HL-60 (cell line): ENCODE data around the gene RAB44.

ENCODE experiments used
- DNase-seq, 2 experiments: peaks; one replicate each; pipeline ENCODE4 v3.0.0-alpha.2; 2010 to 2020; ENCODE audit warnings: low read depth in 1 of 2, low spot score in 1 of 2
- H3K27ac ChIP-seq: fragments of 250-450 bp; sonication (Bioruptor Pico); replicated peaks from 2 replicates; pipeline ENCODE4 v1.5.1; 2020; ENCODE audit warnings: mild to moderate bottlenecking, moderate library complexity
- H3K27me3 ChIP-seq: fragments of 250-450 bp; sonication (Bioruptor Pico); 2 replicates; pipeline ENCODE4 v1.5.1; 2021; ENCODE audit warnings: mild to moderate bottlenecking, moderate library complexity; ENCODE audit not compliant: insufficient read depth, poor library complexity, severe bottlenecking
- H3K4me3 ChIP-seq: replicated peaks from 2 replicates; pipeline ENCODE4 v1.5.1; 2011; ENCODE audit warnings: mild to moderate bottlenecking, control low read depth, low read length; ENCODE audit not compliant: insufficient read depth
- GABPA ChIP-seq: IDR thresholded peaks from 2 replicates; pipeline ENCODE4 v1.6.1; 2012; ENCODE audit warnings: low read depth
- POLR2AphosphoS5 ChIP-seq: IDR thresholded peaks from 2 replicates; pipeline ENCODE4 v1.6.1; 2012; ENCODE audit warnings: low read depth
- SPI1 ChIP-seq: IDR thresholded peaks from 2 replicates; pipeline ENCODE4 v1.6.1; 2012; ENCODE audit warnings: low read depth, mild to moderate bottlenecking, borderline replicate concordance
- TF ChIP-seq, protein P1 (sequence below): IDR thresholded peaks from 2 replicates; pipeline ENCODE4 v1.6.1; 2012; ENCODE audit warnings: low read depth; ENCODE audit not compliant: insufficient replicate concordance
- TF ChIP-seq, protein P2 (sequence below): IDR thresholded peaks from one replicate; pipeline ENCODE4 v1.5.1; 2011; ENCODE audit warnings: low read length, control low read depth, inconsistent platforms; ENCODE audit not compliant: insufficient read depth

Gene RAB44

DNA sequence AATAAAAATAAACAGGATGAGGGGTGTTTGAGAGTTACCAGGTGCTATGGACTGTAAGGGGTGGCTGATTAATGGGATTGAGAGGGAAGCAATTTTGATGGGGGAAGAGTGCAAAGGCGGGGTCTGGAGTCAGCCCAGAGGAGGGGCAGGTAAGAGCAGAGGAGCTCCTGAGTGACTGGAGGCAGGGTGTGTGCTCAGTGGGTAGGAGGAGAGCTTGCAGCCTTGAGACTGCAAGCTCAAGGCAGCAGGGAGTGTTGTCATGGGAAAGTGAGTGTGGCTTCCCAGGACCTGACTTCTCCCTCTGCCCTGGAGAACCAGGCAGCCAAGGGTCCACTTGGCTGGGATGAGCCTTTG is 54.2 kb downstream of the RAB44 start:
- H3K4me3 ChIP-seq: no peak overlapping the region
- TF ChIP-seq, protein P1, sequence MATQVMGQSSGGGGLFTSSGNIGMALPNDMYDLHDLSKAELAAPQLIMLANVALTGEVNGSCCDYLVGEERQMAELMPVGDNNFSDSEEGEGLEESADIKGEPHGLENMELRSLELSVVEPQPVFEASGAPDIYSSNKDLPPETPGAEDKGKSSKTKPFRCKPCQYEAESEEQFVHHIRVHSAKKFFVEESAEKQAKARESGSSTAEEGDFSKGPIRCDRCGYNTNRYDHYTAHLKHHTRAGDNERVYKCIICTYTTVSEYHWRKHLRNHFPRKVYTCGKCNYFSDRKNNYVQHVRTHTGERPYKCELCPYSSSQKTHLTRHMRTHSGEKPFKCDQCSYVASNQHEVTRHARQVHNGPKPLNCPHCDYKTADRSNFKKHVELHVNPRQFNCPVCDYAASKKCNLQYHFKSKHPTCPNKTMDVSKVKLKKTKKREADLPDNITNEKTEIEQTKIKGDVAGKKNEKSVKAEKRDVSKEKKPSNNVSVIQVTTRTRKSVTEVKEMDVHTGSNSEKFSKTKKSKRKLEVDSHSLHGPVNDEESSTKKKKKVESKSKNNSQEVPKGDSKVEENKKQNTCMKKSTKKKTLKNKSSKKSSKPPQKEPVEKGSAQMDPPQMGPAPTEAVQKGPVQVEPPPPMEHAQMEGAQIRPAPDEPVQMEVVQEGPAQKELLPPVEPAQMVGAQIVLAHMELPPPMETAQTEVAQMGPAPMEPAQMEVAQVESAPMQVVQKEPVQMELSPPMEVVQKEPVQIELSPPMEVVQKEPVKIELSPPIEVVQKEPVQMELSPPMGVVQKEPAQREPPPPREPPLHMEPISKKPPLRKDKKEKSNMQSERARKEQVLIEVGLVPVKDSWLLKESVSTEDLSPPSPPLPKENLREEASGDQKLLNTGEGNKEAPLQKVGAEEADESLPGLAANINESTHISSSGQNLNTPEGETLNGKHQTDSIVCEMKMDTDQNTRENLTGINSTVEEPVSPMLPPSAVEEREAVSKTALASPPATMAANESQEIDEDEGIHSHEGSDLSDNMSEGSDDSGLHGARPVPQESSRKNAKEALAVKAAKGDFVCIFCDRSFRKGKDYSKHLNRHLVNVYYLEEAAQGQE: no peak
- TF ChIP-seq, protein P2, sequence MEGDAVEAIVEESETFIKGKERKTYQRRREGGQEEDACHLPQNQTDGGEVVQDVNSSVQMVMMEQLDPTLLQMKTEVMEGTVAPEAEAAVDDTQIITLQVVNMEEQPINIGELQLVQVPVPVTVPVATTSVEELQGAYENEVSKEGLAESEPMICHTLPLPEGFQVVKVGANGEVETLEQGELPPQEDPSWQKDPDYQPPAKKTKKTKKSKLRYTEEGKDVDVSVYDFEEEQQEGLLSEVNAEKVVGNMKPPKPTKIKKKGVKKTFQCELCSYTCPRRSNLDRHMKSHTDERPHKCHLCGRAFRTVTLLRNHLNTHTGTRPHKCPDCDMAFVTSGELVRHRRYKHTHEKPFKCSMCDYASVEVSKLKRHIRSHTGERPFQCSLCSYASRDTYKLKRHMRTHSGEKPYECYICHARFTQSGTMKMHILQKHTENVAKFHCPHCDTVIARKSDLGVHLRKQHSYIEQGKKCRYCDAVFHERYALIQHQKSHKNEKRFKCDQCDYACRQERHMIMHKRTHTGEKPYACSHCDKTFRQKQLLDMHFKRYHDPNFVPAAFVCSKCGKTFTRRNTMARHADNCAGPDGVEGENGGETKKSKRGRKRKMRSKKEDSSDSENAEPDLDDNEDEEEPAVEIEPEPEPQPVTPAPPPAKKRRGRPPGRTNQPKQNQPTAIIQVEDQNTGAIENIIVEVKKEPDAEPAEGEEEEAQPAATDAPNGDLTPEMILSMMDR: no peak
- TF ChIP-seq SPI1: no peak
- no peaks in the 10 kb centered on the region for H3K27me3 ChIP-seq
- no peak overlapping the region for H3K27ac ChIP-seq
- no peak for DNase-seq

DNA sequence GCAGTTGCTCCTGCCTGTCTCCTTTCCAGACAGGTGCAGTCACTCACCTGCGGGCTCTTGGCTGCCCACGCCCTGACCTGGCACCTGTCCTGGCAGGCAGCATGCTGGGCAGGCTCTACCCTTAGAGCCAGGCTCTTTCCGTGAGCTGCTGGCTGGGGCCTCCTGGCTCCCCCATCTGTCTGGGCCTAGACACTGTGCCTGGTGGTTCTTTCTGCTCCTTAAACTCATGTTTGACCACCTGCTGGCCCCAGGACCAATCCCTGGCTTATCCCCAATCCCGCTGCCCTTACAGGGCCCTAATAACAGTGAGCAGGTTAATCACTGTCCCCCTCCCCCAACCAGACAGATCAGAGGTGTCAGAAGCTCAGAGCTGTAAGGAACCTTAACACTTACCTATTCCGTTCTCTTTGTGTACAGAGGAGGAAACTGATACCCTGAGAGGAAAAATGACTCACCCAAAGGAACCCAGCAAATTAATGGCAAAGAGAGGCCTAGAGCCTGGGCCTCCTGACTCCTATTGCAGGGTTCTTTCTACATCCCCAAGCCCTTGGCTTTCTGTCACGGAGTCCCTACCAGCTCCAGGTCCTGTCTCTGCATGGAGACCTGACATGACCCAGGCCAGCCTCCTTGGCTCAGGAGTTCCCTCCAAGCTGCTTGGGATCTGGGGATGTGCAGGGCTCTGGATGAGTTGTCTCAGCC is 54.7 kb downstream of the RAB44 start:
- H3K27ac ChIP-seq: no peak overlapping the region
- no peaks in the 10 kb centered on the region for H3K27me3 ChIP-seq
- no peak overlapping the region for H3K4me3 ChIP-seq
- TF ChIP-seq, protein P1: no peak
- TF ChIP-seq GABPA: no peak
- TF ChIP-seq, protein P2: no peak
- TF ChIP-seq SPI1: no peak
- TF ChIP-seq POLR2AphosphoS5: no peak
- no peak for DNase-seq

DNA sequence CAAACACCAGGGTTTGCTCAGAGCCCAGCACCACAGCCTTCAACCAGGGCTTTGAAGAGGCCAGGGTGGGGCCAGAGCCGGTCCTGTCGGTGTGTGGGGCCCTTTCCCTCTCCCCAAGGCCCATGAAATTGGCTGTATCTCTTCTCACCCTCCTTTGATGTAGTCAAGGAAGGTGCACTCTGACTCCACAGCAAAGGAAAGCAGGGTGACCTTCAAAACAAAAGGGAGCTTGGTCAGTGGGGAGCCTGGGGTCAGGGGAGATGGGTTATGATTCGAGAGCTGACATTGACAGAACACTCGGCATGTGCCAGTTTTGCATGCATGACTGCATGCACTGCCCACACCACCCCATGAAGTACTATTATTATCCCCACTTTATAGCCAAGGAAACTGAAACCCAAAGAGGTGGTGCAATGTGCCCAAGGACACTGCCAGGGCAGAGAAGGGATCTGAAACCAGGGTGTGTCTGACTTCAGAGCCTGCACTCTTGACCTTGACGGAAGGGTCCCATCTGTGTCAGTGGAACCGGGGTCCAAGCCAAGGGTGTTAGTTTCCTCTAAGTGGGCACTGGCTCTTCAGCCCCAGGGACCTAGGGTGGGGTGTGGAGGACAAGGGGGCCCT is 55.4 kb downstream of the RAB44 start:
- Histone ChIP-seq H3K27me3 (no peaks in the 10 kb centered on the region), H3K27ac (no peak overlapping the region), H3K4me3 (no peak overlapping the region)
- TF ChIP-seq GABPA: no peak
- no peak for TF ChIP-seq SPI1
- no peak for TF ChIP-seq POLR2AphosphoS5
- TF ChIP-seq, protein P1: no peak
- TF ChIP-seq, protein P2: no peak
- no peak for DNase-seq
